GM21367 (cell line): ENCODE results near the gene C6orf62.
"Not testable (repeated sequence)": the region's sequence is repeated elsewhere in the genome, so short reads cannot be mapped to it uniquely, and the experiment has no call there.

ENCODE experiments used
- ATAC-seq: cut with Tn5 transposase; IDR thresholded peaks from one replicate; pipeline ENCODE4 v1.9.1; 2021; ENCODE audit not compliant: unreplicated experiment

Gene C6orf62

GRCh38 chr6:24668997-24669361 is 50.0 kb downstream of the C6orf62 start:
- ATAC-seq, result no peak

GRCh38 chr6:24668066-24668996 is 50.6 kb downstream of the C6orf62 start:
- not testable (repeated sequence) for ATAC-seq

GRCh38 chr6:24667378-24667803 is 51.6 kb downstream of the C6orf62 start:
- ATAC-seq, result no peak

- ATAC-seq, result peak; percentile 93
Measured at GRCh38 chr6:24666641-24667377, 52.1 kb downstream of the C6orf62 start, which contains the start of the genes ACOT13 and TDP2. ACOT13 (plus strand) TSS chr6:24667077; CDS start chr6:24667264, 187 bp downstream. TDP2 (minus strand) TSS chr6:24666899; CDS start chr6:24666862, 37 bp downstream.

- peak; percentile 32 for ATAC-seq
Measured at GRCh38 chr6:24666097-24666640, 52.8 kb downstream of the C6orf62 start.

GRCh38 chr6:24664046-24664987 is 54.6 kb downstream of the C6orf62 start:
- no peak for ATAC-seq

- no peak for ATAC-seq
Measured at GRCh38 chr6:24663189-24663588, 55.8 kb downstream of the C6orf62 start.

GRCh38 chr6:24662236-24662635 is 56.7 kb downstream of the C6orf62 start:
- no peak for ATAC-seq

GRCh38 chr6:24661759-24662158 is 57.2 kb downstream of the C6orf62 start:
- not testable (repeated sequence) for ATAC-seq

- no peak for ATAC-seq
Measured at GRCh38 chr6:24660105-24660504, 58.8 kb downstream of the C6orf62 start.

- no peak for ATAC-seq
Measured at GRCh38 chr6:24659561-24659960, 59.4 kb downstream of the C6orf62 start.

- ATAC-seq, result no peak
Measured at GRCh38 chr6:24658573-24659560, 60.1 kb downstream of the C6orf62 start.

GRCh38 chr6:24655215-24655614 is 63.7 kb downstream of the C6orf62 start:
- no peak for ATAC-seq
